B cell (primary cell): ENCODE data around the gene ALG3. TPM values are rescaled to one million over a fixed set of nuclear protein-coding genes. Genes with fewer than 3 reads are reported as not detected.
A peak's percentile ranks its signal among the peaks of the same experiment; 100 is the strongest.

Experiments used
- ATAC-seq: fragments of 200-7000 bp; cut with Tn5 transposase; one replicate; pipeline ENCODE4 v1.10.0; 2021; ENCODE audit warnings: low read depth, mild to moderate bottlenecking, moderate number of reproducible peaks, moderate library complexity
- CTCF ChIA-PET: fragments of 350-600 bp; sonication (Branson Sonifier 250); formaldehyde crosslinking; loops from one replicate; lab custom pipeline; 2021; ENCODE audit warnings: antibody characterized with exemption, inconsistent platforms; lab: Charles Lee
- POLR2A ChIA-PET: fragments of 350-600 bp; sonication (Branson Sonifier 250); formaldehyde crosslinking; loops from one replicate; lab custom pipeline; 2021; ENCODE audit warnings: antibody characterized with exemption; lab: Charles Lee
- DNase-seq: peaks from one replicate; pipeline ENCODE4 v3.0.0; 2013
- H2AFZ ChIP-seq: 2 replicates; pipeline ENCODE4 v1.6.1; 2012; ENCODE audit warnings: mild to moderate bottlenecking, low read depth, low read length; ENCODE audit not compliant: insufficient read depth, poor library complexity, severe bottlenecking
- H3K27ac ChIP-seq, 2 donors: 1 replicate in 1 of 2; 2 replicates in 1 of 2; pipeline ENCODE4 v1.5.1; 2012 to 2013; ENCODE audit warnings: low read length in 2 of 2, mild to moderate bottlenecking in 2 of 2, moderate library complexity in 1 of 2
- H3K27me3 ChIP-seq, 4 experiments: fragments of 200-600 bp in 1 of 4; sonication (generic) in 1 of 4; replicated peaks in 1 of 4; 1 replicate in 2 of 4; 2 replicates in 2 of 4; pipeline versions ENCODE4 v1.6.1 to v1.7.0; 2013 to 2016; ENCODE audit warnings: low read length in 3 of 4, mild to moderate bottlenecking in 2 of 4, mixed read lengths in 1 of 4, moderate library complexity in 1 of 4; ENCODE audit not compliant: insufficient read depth in 4 of 4, control insufficient read depth in 3 of 4; ENCODE audit errors: control extremely low read depth in 1 of 4
- H3K36me3 ChIP-seq, 2 experiments: replicated peaks in 1 of 2; 1 replicate in 1 of 2; 2 replicates in 1 of 2; pipeline versions ENCODE4 v1.6.1 to v1.7.1; 2013; ENCODE audit warnings: low read length in 1 of 2; ENCODE audit not compliant: insufficient read depth in 2 of 2, control insufficient read depth in 1 of 2; ENCODE audit errors: control extremely low read depth in 1 of 2, extremely low read depth in 1 of 2
- H3K4me1 ChIP-seq, 2 donors: fragments of 200-600 bp in 1 of 2; sonication (generic) in 1 of 2; 1 replicate in 1 of 2; 2 replicates in 1 of 2; pipeline versions ENCODE4 v1.5.1 to v1.6.1; 2013 to 2017; ENCODE audit warnings: low read length in 2 of 2; ENCODE audit not compliant: control insufficient read depth in 2 of 2, insufficient read depth in 2 of 2
- H3K4me2 ChIP-seq: replicated peaks from 2 replicates; pipeline ENCODE3; 2012; ENCODE audit warnings: mild to moderate bottlenecking, low read depth, low read length; ENCODE audit not compliant: poor library complexity, severe bottlenecking
- H3K4me3 ChIP-seq, 5 experiments: fragments of 200-600 bp in 1 of 5; sonication (generic) in 1 of 5; 1 replicate in 3 of 5; 2 replicates in 2 of 5; pipeline versions ENCODE4 v1.5.1 to v1.7.0; 2011 to 2016; ENCODE audit warnings: low read length in 4 of 5, mild to moderate bottlenecking in 4 of 5, low read depth in 2 of 5, control low read depth in 1 of 5, moderate library complexity in 1 of 5; ENCODE audit not compliant: insufficient read depth in 1 of 5; ENCODE audit errors: control extremely low read depth in 1 of 5, extremely low read depth in 1 of 5
- H3K79me2 ChIP-seq: fragments of 200-600 bp; sonication (generic); one replicate; pipeline ENCODE4 v1.6.0; 2016; ENCODE audit warnings: low read length; ENCODE audit not compliant: control insufficient read depth, insufficient read depth
- H3K9ac ChIP-seq: fragments of 200-600 bp; sonication (generic); 2 replicates; pipeline ENCODE4 v1.6.1; 2017; ENCODE audit warnings: mild to moderate bottlenecking, low read length, moderate library complexity
- H3K9me3 ChIP-seq, 3 donors: one replicate each; pipeline versions ENCODE4 v1.6.1 to v1.7.1; 2013; ENCODE audit warnings: low read length in 2 of 3; ENCODE audit not compliant: control insufficient read depth in 2 of 3, insufficient read depth in 1 of 3; ENCODE audit errors: control extremely low read depth in 1 of 3
- H4K20me1 ChIP-seq: 2 replicates; pipeline ENCODE4 v1.6.0; 2012; ENCODE audit warnings: mild to moderate bottlenecking, low read length; ENCODE audit not compliant: insufficient read depth, control insufficient read depth, poor library complexity, severe bottlenecking
- H3K27ac Mint-ChIP-seq: one replicate; pipeline ENCODE4 v1.8.0; 2021; ENCODE audit warnings: mixed read lengths
- H3K27me3 Mint-ChIP-seq: one replicate; pipeline ENCODE4 v1.8.0; 2021; ENCODE audit warnings: mixed read lengths
- H3K4me1 Mint-ChIP-seq: one replicate; pipeline ENCODE4 v1.8.0; 2021; ENCODE audit warnings: mixed read lengths
- H3K4me3 Mint-ChIP-seq: one replicate; pipeline ENCODE4 v1.8.0; 2021; ENCODE audit warnings: mixed read lengths
- H3K9me3 Mint-ChIP-seq: one replicate; pipeline ENCODE4 v1.8.0; 2022; ENCODE audit warnings: mixed read lengths; ENCODE audit not compliant: insufficient read depth
- EZH2 ChIP-seq: IDR thresholded peaks from 2 replicates; pipeline ENCODE4 v1.6.1; 2012; ENCODE audit warnings: borderline replicate concordance, low read depth, mild to moderate bottlenecking, moderate library complexity, low read length; ENCODE audit not compliant: insufficient read depth, poor library complexity, severe bottlenecking
- WGBS: methylation state at CpG from one replicate; pipeline ENCODE4 v1.1.5; 2013; ENCODE audit warnings: missing lambda C conversion rate; ENCODE audit not compliant: insufficient coverage; 5-methylcytosine and 5-hydroxymethylcytosine counted together
- intact Hi-C: fragments of 100-400 bp; cut with micrococcal nuclease; formaldehyde crosslinking; loops from one replicate; pipeline ENCODE4 v1.10.0; 2022
- polyA plus RNA-seq: library from polyadenylated mRNA; depleted of rRNA; stranded (reverse); fragments of >200 nt; gene quantifications from 2 replicates; pipeline ENCODE4 v1.2.3, GENCODE V29; 2012
- total RNA-seq, 2 donors: library from RNA; stranded (reverse); fragments of 120-200 nt in 1 of 2; gene quantifications; 1 replicate in 1 of 2; 2 replicates in 1 of 2; pipeline versions ENCODE4 v1.2.3 to v1.2.4, GENCODE V29; 2013 to 2022
- TF ChIP-seq, protein P1 (sequence below): fragments of 200-600 bp; IDR thresholded peaks from one replicate; pipeline ENCODE4 v1.8.0; 2022; ENCODE audit warnings: antibody characterized with exemption, mild to moderate bottlenecking

The ALG3 gene
- total and polyA plus RNA-seq, 2 donors (not counting 1 experiment from before 2014, with no cell fraction given): 36.1 to 38.6 TPM

DNA sequence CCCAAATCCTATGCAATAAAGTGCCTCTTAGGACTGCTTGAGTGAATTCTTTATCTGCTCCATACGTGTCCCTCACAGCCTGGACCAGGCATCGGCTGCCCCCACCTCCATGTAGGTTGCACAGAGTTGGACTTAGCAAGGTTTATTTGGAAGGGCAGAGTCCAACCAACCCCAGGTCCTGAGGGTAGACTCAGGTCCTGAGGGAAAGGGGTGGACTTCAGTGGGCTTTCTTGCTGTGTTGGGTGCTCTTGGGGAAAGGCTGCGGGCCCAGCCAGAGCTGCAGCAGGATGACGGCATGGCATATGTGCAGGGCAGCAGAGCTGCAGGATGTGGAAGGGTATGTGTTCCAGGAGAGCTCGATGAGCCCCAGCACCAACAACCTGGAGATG is 6.5 kb downstream of the ALG3 start:
- Histone ChIP-seq H3K4me2 (no peak overlapping the region), H3K79me2 (no peaks in the 10 kb centered on the region), H3K27me3 (peaks cover 0 to 3% (median 0%) of the 10 kb centered on the region in 4 experiments), H3K9ac (no peak overlapping the region), H3K9me3 (no peaks in the 10 kb centered on the region), H3K4me1 (no peaks in the 10 kb centered on the region), H3K4me3 (no peak overlapping the region), H4K20me1 (peaks cover 19% of the 10 kb centered on the region), H3K36me3 (peaks cover 0 to 36% of the 10 kb centered on the region in 2 experiments), H3K27ac (no peak overlapping the region), H2AFZ (no peak overlapping the region)
- ChIA-PET CTCF (interaction anchor here (1.3 to 1.6 kb wide), 3 partner anchors 11 to 97 kb away, joined by 3 to 7 read pairs (median 5); no protein-coding TSS in a partner anchor), POLR2A (no interaction called here)
- intact Hi-C loops: no loop called here
- DNase-seq: no peak
- Mint-ChIP-seq H3K4me3 (no peak overlapping the region), H3K4me1 (no peaks in the 10 kb centered on the region), H3K27me3 (no peaks in the 10 kb centered on the region), H3K27ac (no peak overlapping the region), H3K9me3 (no peaks in the 10 kb centered on the region)
- TF ChIP-seq EZH2: no peak
- TF ChIP-seq, protein P1, sequence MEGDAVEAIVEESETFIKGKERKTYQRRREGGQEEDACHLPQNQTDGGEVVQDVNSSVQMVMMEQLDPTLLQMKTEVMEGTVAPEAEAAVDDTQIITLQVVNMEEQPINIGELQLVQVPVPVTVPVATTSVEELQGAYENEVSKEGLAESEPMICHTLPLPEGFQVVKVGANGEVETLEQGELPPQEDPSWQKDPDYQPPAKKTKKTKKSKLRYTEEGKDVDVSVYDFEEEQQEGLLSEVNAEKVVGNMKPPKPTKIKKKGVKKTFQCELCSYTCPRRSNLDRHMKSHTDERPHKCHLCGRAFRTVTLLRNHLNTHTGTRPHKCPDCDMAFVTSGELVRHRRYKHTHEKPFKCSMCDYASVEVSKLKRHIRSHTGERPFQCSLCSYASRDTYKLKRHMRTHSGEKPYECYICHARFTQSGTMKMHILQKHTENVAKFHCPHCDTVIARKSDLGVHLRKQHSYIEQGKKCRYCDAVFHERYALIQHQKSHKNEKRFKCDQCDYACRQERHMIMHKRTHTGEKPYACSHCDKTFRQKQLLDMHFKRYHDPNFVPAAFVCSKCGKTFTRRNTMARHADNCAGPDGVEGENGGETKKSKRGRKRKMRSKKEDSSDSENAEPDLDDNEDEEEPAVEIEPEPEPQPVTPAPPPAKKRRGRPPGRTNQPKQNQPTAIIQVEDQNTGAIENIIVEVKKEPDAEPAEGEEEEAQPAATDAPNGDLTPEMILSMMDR: no peak
- ATAC-seq: no peak
- 96% methylated on average over 4 of the region's 5 CpGs for WGBS

DNA sequence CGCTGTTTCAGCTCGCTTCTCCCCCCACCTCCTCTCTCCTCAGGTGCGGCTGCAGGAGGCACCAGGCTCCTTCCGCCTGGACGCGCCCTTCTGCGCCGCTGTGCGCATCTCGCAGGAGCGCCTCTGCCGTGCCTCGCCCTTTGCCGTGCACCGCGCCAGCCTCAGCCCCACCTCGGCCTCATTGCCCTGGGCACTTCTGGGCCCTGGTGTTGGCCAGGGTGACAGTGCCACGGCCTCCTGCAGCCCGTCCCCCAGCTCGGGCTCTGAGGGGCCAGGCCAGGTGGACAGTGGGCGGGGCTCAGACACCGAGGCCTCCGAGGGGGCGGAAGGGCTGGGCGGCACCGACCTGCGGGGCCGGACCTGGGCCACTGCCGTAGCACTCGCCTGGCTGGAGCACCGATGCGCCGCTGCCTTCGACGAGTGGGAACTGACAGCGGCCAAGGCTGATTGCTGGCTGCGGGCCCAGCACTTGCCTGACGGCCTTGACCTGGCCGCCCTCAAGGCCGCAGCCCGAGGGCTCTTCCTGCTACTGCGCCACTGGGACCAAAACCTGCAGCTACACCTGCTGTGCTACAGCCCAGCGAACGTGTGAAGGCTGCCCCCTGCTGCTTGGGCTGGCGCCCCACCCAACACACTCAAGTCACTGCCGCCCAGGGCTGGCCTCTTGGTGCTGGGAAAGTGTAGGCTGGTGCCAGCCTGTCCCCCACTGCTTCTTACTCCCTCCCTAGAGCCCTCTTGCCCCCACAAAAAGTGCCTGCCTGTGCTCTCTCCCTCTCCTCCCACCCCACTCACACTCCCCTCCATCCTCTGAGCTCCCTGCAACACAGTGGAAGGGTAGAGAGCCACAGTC is 7.1 kb downstream of the ALG3 start:
- H3K9ac ChIP-seq: no peak overlapping the region
- TF ChIP-seq EZH2: no peak
- TF ChIP-seq, protein P1: peak; percentile 10
- ATAC-seq (peak; percentile 57), DNase-seq (peak; percentile 33)
- H3K9me3 ChIP-seq: no peaks in the 10 kb centered on the region
- CTCF ChIA-PET: interaction anchor here (1.3 to 3.9 kb wide), 5 partner anchors 10 to 96 kb away, joined by 3 to 22 read pairs (median 5); no protein-coding TSS in a partner anchor
- Mint-ChIP-seq H3K4me1 (no peaks in the 10 kb centered on the region), H3K27me3 (no peaks in the 10 kb centered on the region), H3K9me3 (no peaks in the 10 kb centered on the region), H3K4me3 (no peak overlapping the region), H3K27ac (no peak overlapping the region)
- peaks cover 19% of the 10 kb centered on the region for H4K20me1 ChIP-seq
- WGBS: 75% methylated on average over 42 of the region's 46 CpGs
- intact Hi-C loops: no loop called here
- no peak overlapping the region for H3K4me2 ChIP-seq
- H2AFZ ChIP-seq: no peak overlapping the region
- no peaks in the 10 kb centered on the region for H3K79me2 ChIP-seq
- H3K27ac ChIP-seq: no peak overlapping the region
- peaks cover 0 to 36% of the 10 kb centered on the region in 2 experiments for H3K36me3 ChIP-seq
- POLR2A ChIA-PET: no interaction called here
- H3K4me3 ChIP-seq: no peak overlapping the region
- peaks cover 0 to 3% (median 0%) of the 10 kb centered on the region in 4 experiments for H3K27me3 ChIP-seq
- H3K4me1 ChIP-seq: no peaks in the 10 kb centered on the region
